Stimulated activated naive B cell treated with anti-CD40 and anti-IgM and Interleukin-4, amounts not matched to agents 10 μg/mL and 1 μg/mL and 100 μg/mL, for 72 hours (primary cell): ENCODE measurements around the gene RCAN2.

Source experiments
- ATAC-seq, 2 donors: fragments of 150-1000 bp; cut with Tn5 transposase; replicated peaks; 2 replicates each; pipeline ENCODE4 v1.10.0; 2021; ENCODE audit warnings: moderate library complexity in 1 of 2
- DNase-seq: peaks from one replicate; pipeline ENCODE4 v3.0.0; 2021
- H3K27ac Mint-ChIP-seq: one replicate; pipeline ENCODE4 v1.8.0; 2022; ENCODE audit warnings: mild to moderate bottlenecking, mixed read lengths
- H3K27me3 Mint-ChIP-seq, 2 donors: one replicate each; pipeline ENCODE4 v1.8.0; 2022; ENCODE audit warnings: mixed read lengths in 2 of 2
- H3K36me3 Mint-ChIP-seq, 2 donors: one replicate each; pipeline ENCODE4 v1.8.0; 2022; ENCODE audit warnings: mixed read lengths in 2 of 2, mild to moderate bottlenecking in 1 of 2
- H3K4me1 Mint-ChIP-seq, 2 donors: one replicate each; pipeline ENCODE4 v1.8.0; 2022; ENCODE audit warnings: mixed read lengths in 2 of 2, mild to moderate bottlenecking in 1 of 2
- H3K4me3 Mint-ChIP-seq, 2 donors: one replicate each; pipeline ENCODE4 v1.8.0; 2022; ENCODE audit warnings: mild to moderate bottlenecking in 2 of 2, mixed read lengths in 2 of 2, moderate library complexity in 1 of 2
- H3K9me3 Mint-ChIP-seq, 2 donors: one replicate each; pipeline ENCODE4 v1.8.0; 2022; ENCODE audit warnings: mixed read lengths in 2 of 2, mild to moderate bottlenecking in 1 of 2

RCAN2 gene

DNA sequence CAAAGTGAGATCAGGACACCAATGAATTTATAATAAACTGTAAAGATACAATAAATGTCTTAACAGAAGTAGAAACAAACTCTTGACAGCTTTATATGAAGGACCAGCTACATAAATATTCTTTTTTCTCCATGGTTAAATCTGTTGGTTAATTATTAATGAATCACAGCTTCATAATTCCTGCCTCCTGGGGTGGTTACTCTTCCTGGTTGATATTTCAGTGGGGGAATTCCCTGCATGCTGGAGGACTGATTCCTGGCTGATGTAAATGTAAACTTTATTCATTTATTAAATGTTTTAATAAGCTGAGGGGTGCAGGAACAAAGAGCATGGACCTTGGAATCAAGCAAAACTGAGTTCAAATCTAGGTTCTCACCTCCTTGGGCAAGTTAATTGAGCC, 16.2 kb upstream of the RCAN2 start:
- Mint-ChIP-seq H3K27ac (no peak overlapping the region), H3K36me3 (no peaks in the 10 kb centered on the region), H3K4me1 (no peaks in the 10 kb centered on the region), H3K4me3 (no peak overlapping the region), H3K27me3 (peaks cover 5 to 18% of the 10 kb centered on the region in 2 donors), H3K9me3 (no peaks in the 10 kb centered on the region)
- DNase-seq: no peak
- ATAC-seq: no peak

DNA sequence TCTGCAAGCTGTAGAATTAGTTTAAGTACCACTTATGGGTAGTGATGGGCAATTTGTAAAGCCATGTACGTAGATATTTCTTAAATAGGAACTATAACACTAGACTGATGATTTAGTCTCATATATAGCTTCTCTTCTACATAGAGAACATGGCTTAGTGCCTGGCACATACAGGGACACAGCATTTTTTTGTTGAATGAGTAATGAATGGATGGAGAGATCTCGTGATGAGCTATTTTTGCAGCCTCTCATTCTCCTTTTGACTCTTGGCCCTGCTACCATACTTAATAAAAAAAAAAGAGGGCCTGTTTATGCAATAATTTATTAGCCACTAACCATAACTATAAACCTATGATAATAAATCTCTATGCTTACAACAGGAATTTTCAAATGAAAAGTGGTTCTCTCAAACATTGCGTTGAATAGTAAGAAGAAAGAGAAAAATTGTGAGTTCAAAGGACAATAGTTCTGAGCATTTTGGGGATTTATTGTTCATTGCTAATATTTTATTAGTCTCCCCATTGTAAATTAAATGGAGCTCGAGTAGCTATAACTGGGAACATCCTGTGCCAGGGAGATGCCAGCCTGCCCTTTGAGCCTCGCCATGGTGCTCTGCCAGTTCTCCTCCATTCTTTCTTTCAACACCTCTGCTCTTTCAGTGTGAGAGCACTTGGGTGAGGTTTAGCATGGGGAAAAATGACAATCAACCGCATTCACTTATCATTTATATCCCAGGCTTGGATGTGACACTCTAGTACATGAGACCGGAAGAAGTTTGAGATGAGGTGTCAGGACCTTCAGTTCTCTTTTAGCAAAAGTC, 14.7 kb upstream of the RCAN2 start:
- ATAC-seq: no peak

DNA sequence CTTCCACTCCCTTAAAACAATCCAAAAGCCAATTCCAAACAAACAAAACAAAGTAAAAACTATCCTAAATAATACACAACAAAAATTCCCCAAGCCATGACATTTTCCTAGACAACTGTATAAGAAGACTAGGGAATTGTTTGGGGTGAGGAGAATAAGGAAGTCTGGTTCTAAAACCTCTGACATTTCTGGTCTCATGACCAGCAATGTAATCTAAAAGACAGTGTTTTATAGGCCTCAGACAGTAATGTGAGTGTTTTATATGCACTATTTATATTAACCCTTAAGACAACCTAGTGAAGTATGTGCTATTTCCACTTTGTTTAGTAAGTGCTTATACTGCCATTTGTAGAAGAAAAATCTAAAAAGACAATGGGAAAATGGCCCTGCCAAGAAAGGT, 13.0 kb upstream of the RCAN2 start:
- DNase-seq: no peak
- Mint-ChIP-seq H3K36me3 (no peaks in the 10 kb centered on the region), H3K27me3 (peaks cover 17 to 33% of the 10 kb centered on the region in 2 donors), H3K4me3 (no peak overlapping the region), H3K9me3 (no peaks in the 10 kb centered on the region), H3K4me1 (peaks cover 0 to 4% of the 10 kb centered on the region in 2 donors), H3K27ac (no peak overlapping the region)
- ATAC-seq: no peak

More for the DNA sequence above, 14.7 kb upstream of the RCAN2 start:
- Mint-ChIP-seq H3K9me3 (no peaks in the 10 kb centered on the region), H3K27me3 (peaks cover 5 to 22% of the 10 kb centered on the region in 2 donors), H3K4me1 (peaks cover 0 to 4% of the 10 kb centered on the region in 2 donors), H3K4me3 (no peak overlapping the region), H3K27ac (no peak overlapping the region), H3K36me3 (no peaks in the 10 kb centered on the region)
- DNase-seq: no peak

DNA sequence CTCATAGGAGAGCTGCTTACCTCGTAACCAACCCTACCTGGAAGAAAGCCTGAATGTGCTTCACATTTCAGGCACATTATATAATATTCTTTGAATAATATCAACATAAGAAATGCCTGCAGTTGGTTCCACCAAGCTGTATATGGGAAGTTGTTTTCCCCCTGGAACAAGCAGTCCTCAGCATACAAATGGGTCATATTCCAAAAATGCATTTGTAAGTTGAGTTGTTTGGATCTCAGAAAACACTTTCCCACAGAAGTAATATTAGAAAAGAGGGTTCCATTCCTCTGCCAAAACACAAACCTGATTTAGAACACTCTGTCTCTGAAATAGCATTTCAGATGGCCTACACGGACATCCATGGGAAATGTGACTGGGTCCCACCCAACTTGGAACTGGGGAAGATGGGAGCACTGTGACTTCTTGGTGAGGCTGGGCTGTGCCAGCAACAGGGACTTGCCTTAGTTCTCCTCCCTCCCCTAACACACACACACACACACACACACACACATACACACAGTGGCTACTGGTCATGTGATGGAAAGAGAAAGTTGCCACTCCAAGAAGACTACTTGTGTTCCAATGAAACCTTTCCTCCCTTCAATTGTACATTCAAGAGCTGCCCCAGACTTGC, 11.4 kb upstream of the RCAN2 start:
- Mint-ChIP-seq H3K9me3 (no peaks in the 10 kb centered on the region), H3K27me3 (peaks cover 18 to 25% of the 10 kb centered on the region in 2 donors), H3K4me1 (peaks cover 0 to 4% of the 10 kb centered on the region in 2 donors), H3K27ac (no peak overlapping the region), H3K36me3 (no peaks in the 10 kb centered on the region), H3K4me3 (no peak overlapping the region)
- DNase-seq: no peak
- no peak for ATAC-seq

DNA sequence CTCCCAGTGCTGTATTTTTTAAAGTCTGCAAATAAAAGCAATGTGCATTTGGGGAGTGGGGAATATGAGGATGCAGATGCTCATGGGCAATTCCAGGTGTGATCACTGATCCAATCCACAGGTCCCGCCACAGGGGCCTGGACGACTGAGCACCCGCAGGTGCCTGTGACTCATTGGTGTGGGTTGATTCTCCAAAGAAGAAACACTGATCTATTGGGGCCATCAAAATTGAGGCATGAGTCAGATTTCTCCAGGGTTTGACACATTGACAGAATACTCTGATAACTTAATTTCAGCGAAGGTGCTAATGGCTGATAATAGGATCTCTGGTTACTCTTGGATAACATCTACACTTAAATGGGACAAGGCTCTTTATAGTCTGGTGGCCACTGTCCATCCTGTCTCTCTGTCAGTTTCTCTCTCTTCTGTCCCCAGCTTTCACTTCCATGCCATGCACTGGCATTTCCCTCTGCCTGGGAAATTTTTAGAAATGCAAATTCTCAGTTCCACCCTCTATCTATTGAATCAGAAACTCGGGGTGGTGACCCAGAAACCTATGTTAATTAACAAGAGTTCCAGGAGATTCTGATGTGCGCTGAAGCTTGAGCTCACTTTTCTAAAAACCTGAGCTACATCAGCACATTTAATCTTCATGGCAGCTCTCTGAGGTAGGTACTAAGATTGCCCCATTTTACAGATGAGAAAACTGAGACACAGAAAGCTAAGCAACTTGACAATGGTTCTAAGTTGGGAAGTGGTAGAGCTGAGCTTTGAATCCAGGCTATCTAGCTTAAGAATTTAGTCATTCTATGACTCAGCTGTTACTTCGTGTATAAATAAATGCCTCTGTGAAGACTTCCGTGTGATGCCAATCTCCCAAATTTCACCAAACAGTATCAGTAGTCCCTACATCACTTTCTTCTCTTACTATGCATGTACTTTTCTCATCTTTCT, 10.2 kb upstream of the RCAN2 start:
- peaks cover 23 to 25% of the 10 kb centered on the region in 2 donors for H3K27me3 Mint-ChIP-seq
- no peak overlapping the region for H3K4me3 Mint-ChIP-seq
- no peaks in the 10 kb centered on the region for H3K36me3 Mint-ChIP-seq
- H3K4me1 Mint-ChIP-seq: peaks cover 0 to 4% of the 10 kb centered on the region in 2 donors
- no peaks in the 10 kb centered on the region for H3K9me3 Mint-ChIP-seq
- no peak overlapping the region for H3K27ac Mint-ChIP-seq
- peak; percentile 2 for DNase-seq
- ATAC-seq: peak; percentile 38 to 58

DNA sequence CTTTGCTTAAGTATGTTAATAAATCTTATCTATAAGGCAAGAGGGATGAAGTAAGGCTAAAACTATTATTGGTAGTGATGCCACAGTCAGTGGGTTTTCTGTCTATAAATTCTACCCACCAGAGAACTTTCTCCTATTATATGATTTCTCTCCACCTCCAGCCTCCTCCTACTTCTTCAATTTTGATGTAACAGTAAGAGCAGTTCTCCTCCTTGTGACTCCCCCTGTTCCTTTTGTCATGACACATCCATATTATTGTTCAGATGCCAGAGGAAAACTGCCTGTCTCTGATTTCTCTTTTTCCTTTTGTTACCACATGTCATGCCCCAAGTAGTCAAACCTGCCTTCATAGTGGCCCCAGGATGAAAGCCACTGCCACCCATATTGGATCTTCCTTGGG, 9.1 kb upstream of the RCAN2 start:
- ATAC-seq (no peak), DNase-seq (no peak)
- no peaks in the 10 kb centered on the region for H3K36me3 Mint-ChIP-seq
- H3K4me1 Mint-ChIP-seq: peaks cover 0 to 4% of the 10 kb centered on the region in 2 donors
- H3K9me3 Mint-ChIP-seq: no peaks in the 10 kb centered on the region
- no peak overlapping the region for H3K27ac Mint-ChIP-seq
- H3K27me3 Mint-ChIP-seq: peaks cover 26 to 28% of the 10 kb centered on the region in 2 donors
- H3K4me3 Mint-ChIP-seq: no peak overlapping the region

DNA sequence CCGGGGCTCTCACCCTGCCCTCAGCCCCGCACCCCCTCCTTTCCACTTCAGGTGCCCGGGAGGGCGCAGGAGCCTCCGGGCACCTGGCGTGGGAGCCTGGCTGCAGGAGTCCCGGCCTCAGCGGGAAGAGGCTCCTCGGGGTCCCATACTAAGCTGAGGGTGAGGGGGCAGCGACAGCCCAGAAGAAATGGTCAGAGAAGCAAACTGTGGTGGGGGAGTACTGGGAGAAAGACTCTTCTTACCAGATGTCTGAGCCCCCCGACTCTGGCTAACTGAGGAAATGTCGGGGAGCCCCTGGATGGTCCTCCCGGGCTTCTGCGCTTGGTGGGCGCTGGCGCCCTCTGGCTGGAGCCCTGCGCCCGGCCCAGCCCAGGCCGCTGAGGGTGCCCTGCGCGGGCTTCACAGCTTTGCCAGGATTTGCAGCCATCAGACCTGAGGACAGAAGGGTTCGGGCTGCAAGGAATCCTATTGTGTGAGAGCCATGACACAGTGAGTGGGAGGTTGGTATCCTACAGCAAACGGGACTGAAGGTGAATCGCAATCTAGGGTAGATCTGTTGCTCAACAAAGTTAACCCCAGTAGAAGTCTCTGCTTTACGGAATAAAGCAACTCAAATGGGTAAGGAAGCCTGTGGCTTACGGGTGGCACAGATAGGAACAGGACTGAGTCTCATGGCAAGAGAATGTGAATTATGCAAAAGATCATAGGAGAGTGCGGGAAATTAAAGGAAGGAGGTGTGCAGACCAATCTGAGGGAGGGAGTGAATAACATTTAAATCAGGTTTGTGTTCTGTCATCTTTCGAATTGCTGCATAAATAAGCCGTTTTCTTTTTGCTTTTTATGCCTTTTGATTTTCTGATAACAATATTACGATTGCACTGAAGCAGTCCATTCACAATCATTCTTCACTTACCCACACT, 639 bp upstream of the RCAN2 start:
- no peak overlapping the region for H3K27ac Mint-ChIP-seq
- H3K4me1 Mint-ChIP-seq: peaks cover 3 to 18% of the 10 kb centered on the region in 2 donors
- no peak for DNase-seq
- ATAC-seq: peak; percentile 66 to 71
- H3K27me3 Mint-ChIP-seq: peaks cover 54 to 70% of the 10 kb centered on the region in 2 donors
- H3K36me3 Mint-ChIP-seq: no peaks in the 10 kb centered on the region
- peak overlapping the region; percentile 75 to 86 for H3K4me3 Mint-ChIP-seq
- no peaks in the 10 kb centered on the region for H3K9me3 Mint-ChIP-seq

DNA sequence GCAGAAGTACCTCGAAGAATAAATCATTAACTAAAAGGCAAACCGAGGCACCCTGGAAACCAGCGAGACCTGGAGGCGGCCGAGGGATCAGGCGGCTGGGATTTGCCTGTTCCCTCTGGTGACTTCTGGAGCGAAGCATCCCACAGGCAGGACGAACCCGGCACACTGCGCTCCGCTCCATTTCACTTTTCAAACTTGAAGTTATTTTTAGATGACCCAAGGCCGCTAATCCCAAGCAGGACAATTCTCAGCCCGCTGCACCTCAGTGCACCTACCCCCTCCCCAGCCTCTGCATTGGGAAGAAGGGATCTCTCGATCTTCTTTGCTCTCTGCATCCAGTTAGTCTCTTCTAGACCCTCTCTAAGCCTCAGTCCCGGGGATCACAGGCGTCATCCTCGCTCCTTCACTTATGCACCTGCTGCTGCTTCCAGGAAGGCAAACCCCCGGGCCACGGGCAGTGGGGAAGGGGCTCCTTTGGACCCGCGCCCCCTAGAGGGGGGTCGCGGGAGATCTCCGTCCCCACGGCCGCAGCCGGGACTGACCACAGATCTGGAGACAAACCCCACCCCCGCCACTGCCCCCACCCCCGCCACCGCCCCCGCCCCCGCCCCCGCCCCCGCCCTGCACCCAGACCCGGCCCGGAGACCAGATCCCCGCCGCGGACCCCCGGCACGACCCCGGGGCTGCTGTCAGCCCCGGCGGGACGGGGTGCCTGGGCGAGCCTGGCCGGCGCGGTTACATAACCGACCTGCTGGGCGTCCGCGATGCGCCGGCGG, 636 bp downstream of the RCAN2 start:
- peaks cover 3 to 18% of the 10 kb centered on the region in 2 donors for H3K4me1 Mint-ChIP-seq
- no peaks in the 10 kb centered on the region for H3K36me3 Mint-ChIP-seq
- H3K27me3 Mint-ChIP-seq: peaks cover 50 to 69% of the 10 kb centered on the region in 2 donors
- H3K9me3 Mint-ChIP-seq: no peaks in the 10 kb centered on the region
- DNase-seq (no peak), ATAC-seq (peak in 1 of 2 donors; percentile 15)
- H3K4me3 Mint-ChIP-seq: peak overlapping the region; percentile 50 to 72
- H3K27ac Mint-ChIP-seq: no peak overlapping the region

DNA sequence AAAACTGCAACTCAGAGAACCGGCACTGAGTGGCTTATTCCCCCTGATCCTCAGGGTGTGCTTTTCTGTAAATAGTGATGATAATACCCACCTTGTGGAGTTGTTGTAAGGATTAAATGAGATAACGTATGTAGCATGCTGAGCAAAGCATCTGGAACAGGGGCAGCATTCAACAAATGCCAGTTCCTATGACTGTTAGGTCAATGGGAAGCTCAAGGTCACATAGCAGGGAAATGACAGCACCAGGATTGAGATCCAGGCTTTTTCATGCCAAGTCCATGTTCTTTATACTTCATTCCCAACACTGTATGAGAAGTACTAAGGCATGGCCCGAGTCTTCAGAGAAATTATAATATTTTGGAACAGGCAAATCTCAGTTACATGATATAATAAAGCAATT, 5.1 kb downstream of the RCAN2 start:
- peaks cover 3 to 7% of the 10 kb centered on the region in 2 donors for H3K4me1 Mint-ChIP-seq
- H3K27ac Mint-ChIP-seq: no peak overlapping the region
- no peaks in the 10 kb centered on the region for H3K36me3 Mint-ChIP-seq
- peaks cover 35 to 54% of the 10 kb centered on the region in 2 donors for H3K27me3 Mint-ChIP-seq
- no peak overlapping the region for H3K4me3 Mint-ChIP-seq
- ATAC-seq: no peak
- no peaks in the 10 kb centered on the region for H3K9me3 Mint-ChIP-seq
- DNase-seq: no peak

DNA sequence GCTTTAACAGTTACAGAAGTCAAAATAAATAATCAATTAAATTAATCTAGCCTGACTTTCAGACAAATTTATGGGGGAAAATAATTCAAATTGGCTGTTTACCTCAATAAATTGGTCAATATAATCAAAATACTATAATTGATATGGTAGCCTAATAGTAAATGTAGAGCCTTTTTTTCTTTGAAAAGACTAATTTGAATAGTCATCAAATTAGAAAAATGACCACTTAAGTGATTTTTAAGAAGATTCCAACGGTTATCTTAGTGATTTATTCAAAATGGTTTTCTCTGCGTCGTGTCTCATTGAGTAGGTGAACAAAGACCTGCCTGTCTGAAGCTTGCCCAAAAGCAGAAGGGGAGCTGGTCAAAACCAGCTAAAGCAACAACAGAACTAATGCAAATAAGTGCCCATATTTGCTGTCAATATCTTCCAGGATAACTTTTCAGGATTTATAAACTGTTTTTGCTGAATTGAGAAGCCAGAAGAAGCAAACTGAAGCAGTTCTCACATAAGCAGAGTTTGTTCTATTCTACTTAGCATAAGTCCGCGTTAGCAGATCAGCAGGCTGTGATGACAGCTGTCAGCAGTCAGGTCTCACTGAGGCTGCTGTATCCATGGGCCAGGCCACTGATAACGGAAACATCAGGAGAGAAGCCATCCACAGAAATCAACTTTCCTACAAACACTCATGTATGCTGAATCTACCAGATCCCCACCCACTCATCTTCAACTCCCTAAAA, 7.0 kb downstream of the RCAN2 start:
- Mint-ChIP-seq H3K4me3 (no peak overlapping the region), H3K27ac (no peak overlapping the region), H3K4me1 (no peaks in the 10 kb centered on the region), H3K36me3 (no peaks in the 10 kb centered on the region), H3K27me3 (peaks cover 21 to 51% of the 10 kb centered on the region in 2 donors), H3K9me3 (no peaks in the 10 kb centered on the region)
- DNase-seq (no peak), ATAC-seq (no peak)

DNA sequence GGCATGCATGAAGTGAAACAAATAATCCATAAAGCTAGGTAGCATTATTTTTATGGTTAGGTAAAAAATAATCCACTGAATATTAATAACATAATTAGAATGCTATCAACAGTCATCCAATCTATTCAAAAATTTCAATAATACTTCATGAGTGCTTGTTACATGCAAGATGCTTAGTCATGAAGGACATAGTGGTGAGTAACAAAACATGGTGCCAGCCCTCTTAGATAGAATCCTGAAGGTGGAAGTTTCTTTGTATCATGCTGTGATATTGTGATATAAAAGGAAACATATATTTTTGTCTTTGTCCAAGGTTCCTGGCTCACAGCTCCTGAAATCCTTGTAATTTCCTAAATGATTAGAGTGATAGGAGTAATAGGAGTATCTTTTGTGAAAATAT, 14.9 kb downstream of the RCAN2 start:
- H3K9me3 Mint-ChIP-seq: no peaks in the 10 kb centered on the region
- no peak overlapping the region for H3K4me3 Mint-ChIP-seq
- DNase-seq (no peak), ATAC-seq (no peak)
- H3K4me1 Mint-ChIP-seq: no peaks in the 10 kb centered on the region
- no peaks in the 10 kb centered on the region for H3K36me3 Mint-ChIP-seq
- peaks cover 25 to 31% of the 10 kb centered on the region in 2 donors for H3K27me3 Mint-ChIP-seq
- H3K27ac Mint-ChIP-seq: no peak overlapping the region

DNA sequence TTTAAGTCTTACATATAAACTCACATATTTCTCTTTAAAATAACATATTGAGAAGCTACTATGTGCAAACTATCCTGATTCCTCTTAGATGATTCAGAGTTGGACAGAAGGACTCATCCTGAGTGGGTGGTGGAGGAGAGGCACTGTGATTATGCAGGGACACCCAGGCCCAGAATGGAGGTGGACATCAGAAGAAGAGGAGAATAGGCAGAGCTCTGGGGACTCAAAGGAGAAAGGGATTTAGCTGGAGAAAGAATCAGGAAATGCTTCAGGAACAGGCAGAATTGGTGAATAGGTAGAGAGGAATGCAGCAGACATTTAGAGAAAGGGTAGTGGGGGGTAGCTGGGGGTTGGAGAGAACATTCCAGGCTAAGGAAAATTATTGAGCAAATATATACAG, 17.4 kb downstream of the RCAN2 start:
- DNase-seq (no peak), ATAC-seq (no peak)
- H3K36me3 Mint-ChIP-seq: no peaks in the 10 kb centered on the region
- H3K4me3 Mint-ChIP-seq: no peak overlapping the region
- H3K27ac Mint-ChIP-seq: no peak overlapping the region
- H3K27me3 Mint-ChIP-seq: peaks cover 17 to 42% of the 10 kb centered on the region in 2 donors
- H3K4me1 Mint-ChIP-seq: no peaks in the 10 kb centered on the region
- no peaks in the 10 kb centered on the region for H3K9me3 Mint-ChIP-seq
